GDM1 (cell line): ENCODE measurements around the gene LHX8.

ENCODE experiments used
- DNase-seq: peaks from one replicate; lab custom pipeline; 2025; lab: John Stamatoyannopoulos, UW

Gene LHX8

GRCh38 chr1:75203415-75204277 lies 69.5 kb downstream of the LHX8 start:
- DNase-seq, result no peak

GRCh38 chr1:75208862-75209261 lies 74.7 kb downstream of the LHX8 start:
- no peak for DNase-seq
